Adrenal gland (tissue), 5 donors: ENCODE data around the gene CRCP.
"Not testable (repeated sequence)": the region's sequence is repeated elsewhere in the genome, so short reads cannot be mapped to it uniquely, and the experiment has no call there.

Experiments
- CTCF ChIP-seq, 6 experiments: fragments of 450-650 bp in 4 of 6; fragments of 200-600 bp in 2 of 6; sonication (generic) in 1 of 6; IDR thresholded peaks; 1 replicate in 5 of 6; 2 replicates in 1 of 6; pipeline versions ENCODE4 v1.5.1 to v1.8.0; 2016 to 2021; ENCODE audit warnings: antibody characterized with exemption in 6 of 6, mild to moderate bottlenecking in 2 of 6, moderate library complexity in 1 of 6
- POLR2A ChIP-seq, 2 donors: fragments of 450-650 bp; IDR thresholded peaks; one replicate each; pipeline ENCODE4 v1.6.1; 2017; ENCODE audit warnings: antibody characterized with exemption in 2 of 2, mild to moderate bottlenecking in 2 of 2, moderate library complexity in 1 of 2
- donor health status: DM: no; HTN: no; CAD: no.

GRCh38 chr7:66156035-66156434, 41.4 kb downstream of the CRCP start:
- TF ChIP-seq CTCF, POLR2A (IDR thresholded peaks at IDR 0.05): not testable (repeated sequence)
